OCI-LY1 (cell line): ENCODE measurements around the gene TSPAN32.

Experiments used
- H2AFZ ChIP-seq: fragments of 200-600 bp; sonication (generic), shearing (Covaris generic); 2 replicates; pipeline ENCODE4 v1.6.0; 2014; ENCODE audit warnings: antibody characterized with exemption, mild to moderate bottlenecking, low read length
- H3F3A ChIP-seq: fragments of 200-600 bp; sonication (generic), shearing (Covaris generic); 2 replicates; pipeline ENCODE4 v1.6.0; 2014; ENCODE audit warnings: mild to moderate bottlenecking, antibody characterized with exemption, low read length, moderate library complexity; ENCODE audit not compliant: insufficient read depth
- H3K27ac ChIP-seq: fragments of 200-600 bp; sonication (generic); 2 replicates; pipeline ENCODE4 v1.5.1; 2014; ENCODE audit warnings: low read length, mixed run types, mild to moderate bottlenecking, low read depth; ENCODE audit not compliant: poor library complexity, severe bottlenecking
- H3K27me3 ChIP-seq: fragments of 200-600 bp; sonication (generic); 2 replicates; pipeline ENCODE4 v1.6.0; 2014; ENCODE audit warnings: antibody characterized with exemption, mild to moderate bottlenecking, low read length, moderate library complexity; ENCODE audit not compliant: insufficient read depth
- H3K36me3 ChIP-seq: fragments of 200-600 bp; sonication (generic); 2 replicates; pipeline ENCODE4 v1.6.1; 2014; ENCODE audit warnings: mild to moderate bottlenecking, antibody characterized with exemption, low read length, moderate library complexity, mixed read lengths; ENCODE audit not compliant: insufficient read depth
- H3K4me1 ChIP-seq: fragments of 200-600 bp; sonication (generic); 2 replicates; pipeline ENCODE4 v1.5.1; 2014; ENCODE audit warnings: mild to moderate bottlenecking, low read length, moderate library complexity; ENCODE audit not compliant: insufficient read depth, severe bottlenecking
- H3K4me2 ChIP-seq: fragments of 200-600 bp; sonication (generic), shearing (Covaris generic); 2 replicates; pipeline ENCODE4 v1.6.1; 2014; ENCODE audit warnings: low read length
- H3K4me3 ChIP-seq: fragments of 200-600 bp; sonication (generic); 2 replicates; pipeline ENCODE4 v1.5.1; 2014; ENCODE audit warnings: low read length, low read depth, mild to moderate bottlenecking, mixed read lengths; ENCODE audit not compliant: poor library complexity, severe bottlenecking
- H3K79me2 ChIP-seq: fragments of 200-600 bp; shearing (Covaris generic); 2 replicates; pipeline ENCODE4 v1.6.1; 2016; ENCODE audit warnings: mixed run types, low read length, mixed read lengths; ENCODE audit not compliant: insufficient read depth
- H3K9ac ChIP-seq: fragments of 200-600 bp; sonication (generic), shearing (Covaris generic); 2 replicates; pipeline ENCODE4 v1.6.1; 2014; ENCODE audit warnings: mild to moderate bottlenecking, low read length, mixed read lengths
- H3K9me2 ChIP-seq: fragments of 200-600 bp; sonication (generic), shearing (Covaris generic); 2 replicates; pipeline ENCODE4 v1.6.1; 2014; ENCODE audit warnings: low read depth, mild to moderate bottlenecking, low read length, mixed read lengths
- H3K9me3 ChIP-seq: fragments of 200-600 bp; shearing (Covaris generic); 2 replicates; pipeline ENCODE4 v1.6.1; 2014; ENCODE audit warnings: low read length, mixed read lengths
- H4K20me1 ChIP-seq: fragments of 200-600 bp; sonication (generic), shearing (Covaris generic); 2 replicates; pipeline ENCODE4 v1.6.0; 2016; ENCODE audit warnings: mild to moderate bottlenecking, low read length; ENCODE audit not compliant: insufficient read depth
- CTCF ChIP-seq: fragments of 200-600 bp; sonication (generic), shearing (Covaris generic); IDR thresholded peaks from 2 replicates; pipeline ENCODE4 v1.5.1; 2017; ENCODE audit warnings: mild to moderate bottlenecking, antibody characterized with exemption, low read length, moderate library complexity, mixed read lengths
- EZH2 ChIP-seq: fragments of 200-600 bp; sonication (generic), shearing (Covaris generic); IDR thresholded peaks from 2 replicates; pipeline ENCODE4 v1.8.0; 2017; ENCODE audit warnings: borderline replicate concordance, mixed run types, mild to moderate bottlenecking, antibody characterized with exemption, low read length, moderate library complexity, mixed read lengths

The TSPAN32 gene

GRCh38 chr11:2289350-2289749 lies 12.5 kb upstream of the TSPAN32 start:
- Histone ChIP-seq H3K79me2 (no peaks in the 10 kb centered on the region), H3K9ac (no peak overlapping the region)

GRCh38 chr11:2289859-2290258 lies 12.0 kb upstream of the TSPAN32 start:
- H3K4me2 ChIP-seq: no peak overlapping the region
- H3K4me3 ChIP-seq: no peak overlapping the region

More at GRCh38 chr11:2289350-2289749, 12.5 kb upstream of the TSPAN32 start:
- no peak overlapping the region for H3K27ac ChIP-seq
- no peak overlapping the region for H3K4me2 ChIP-seq
- no peaks in the 10 kb centered on the region for H3K9me3 ChIP-seq
- H3K36me3 ChIP-seq: no peaks in the 10 kb centered on the region
- H3K27me3 ChIP-seq: no peaks in the 10 kb centered on the region
- H3K4me1 ChIP-seq: no peaks in the 10 kb centered on the region
- H3K4me3 ChIP-seq: no peak overlapping the region
- no peaks in the 10 kb centered on the region for H3F3A ChIP-seq
- H2AFZ ChIP-seq: no peak overlapping the region
- H4K20me1 ChIP-seq: no peaks in the 10 kb centered on the region
- TF ChIP-seq EZH2: no peak
- TF ChIP-seq CTCF: no peak
- no peaks in the 10 kb centered on the region for H3K9me2 ChIP-seq

GRCh38 chr11:2290351-2290841 lies 11.4 kb upstream of the TSPAN32 start:
- Histone ChIP-seq H3K9ac (no peak overlapping the region), H3K27ac (no peak overlapping the region), H3K4me3 (no peak overlapping the region), H3K4me2 (no peak overlapping the region), H3K9me3 (no peaks in the 10 kb centered on the region), H2AFZ (no peak overlapping the region), H3K9me2 (no peaks in the 10 kb centered on the region), H3F3A (no peaks in the 10 kb centered on the region), H4K20me1 (no peaks in the 10 kb centered on the region), H3K4me1 (no peaks in the 10 kb centered on the region), H3K36me3 (no peaks in the 10 kb centered on the region), H3K79me2 (no peaks in the 10 kb centered on the region), H3K27me3 (no peaks in the 10 kb centered on the region)
- TF ChIP-seq CTCF (no peak), EZH2 (no peak)

More at GRCh38 chr11:2289859-2290258, 12.0 kb upstream of the TSPAN32 start:
- no peaks in the 10 kb centered on the region for H3K36me3 ChIP-seq
- H3K27me3 ChIP-seq: no peaks in the 10 kb centered on the region
- H2AFZ ChIP-seq: no peak overlapping the region
- H4K20me1 ChIP-seq: no peaks in the 10 kb centered on the region
- no peaks in the 10 kb centered on the region for H3K79me2 ChIP-seq
- no peaks in the 10 kb centered on the region for H3F3A ChIP-seq
- TF ChIP-seq CTCF (no peak), EZH2 (no peak)
- no peaks in the 10 kb centered on the region for H3K4me1 ChIP-seq
- H3K9ac ChIP-seq: no peak overlapping the region
- H3K27ac ChIP-seq: no peak overlapping the region
- H3K9me3 ChIP-seq: no peaks in the 10 kb centered on the region
- H3K9me2 ChIP-seq: no peaks in the 10 kb centered on the region
